SK-N-SH treated with all-trans-retinoic acid at 6 μM for 48 hours (cell line): ENCODE measurements around the gene TMEM9B.
"Not testable (repeated sequence)": the region's sequence is repeated elsewhere in the genome, so short reads cannot be mapped to it uniquely, and the experiment has no call there.

Source experiments
- ARNTL ChIP-seq: fragments of 450-650 bp; formaldehyde crosslinking; IDR thresholded peaks from 2 replicates; pipeline ENCODE4 v1.5.0; 2020; ENCODE audit warnings: low read depth, mild to moderate bottlenecking, moderate library complexity, borderline replicate concordance
- CSDC2 ChIP-seq: fragments of 250-450 bp; sonication (Bioruptor Pico); IDR thresholded peaks from 2 replicates; pipeline ENCODE4 v1.5.0; 2020; ENCODE audit warnings: mild to moderate bottlenecking, moderate library complexity
- ESRRG ChIP-seq: fragments of 250-450 bp; sonication (Bioruptor Pico); IDR thresholded peaks from 2 replicates; pipeline ENCODE4 v1.6.1; 2021; ENCODE audit warnings: mild to moderate bottlenecking
- TCF4 ChIP-seq: fragments of 250-450 bp; sonication (Bioruptor Pico); IDR thresholded peaks from 2 replicates; pipeline ENCODE4 v1.8.0; 2021; ENCODE audit warnings: mild to moderate bottlenecking, moderate library complexity, borderline replicate concordance
- ZFP30 ChIP-seq: fragments of 450-650 bp; formaldehyde crosslinking; IDR thresholded peaks from 2 replicates; pipeline ENCODE4 v1.5.0; 2022; ENCODE audit warnings: mild to moderate bottlenecking, moderate library complexity
- ZNF70 ChIP-seq: fragments of 450-650 bp; formaldehyde crosslinking; IDR thresholded peaks from 2 replicates; pipeline ENCODE4 v1.5.0; 2020; ENCODE audit warnings: mild to moderate bottlenecking, moderate library complexity
- ZNF8 ChIP-seq: fragments of 450-650 bp; formaldehyde crosslinking; IDR thresholded peaks from 2 replicates; pipeline ENCODE4 v1.5.0; 2020; ENCODE audit warnings: mild to moderate bottlenecking, moderate library complexity
- TF ChIP-seq, protein P1 (sequence below): fragments of 250-450 bp; sonication (Bioruptor Pico); IDR thresholded peaks from 2 replicates; pipeline ENCODE4 v1.8.0; 2020; ENCODE audit warnings: mild to moderate bottlenecking, moderate library complexity, borderline replicate concordance
- TF ChIP-seq, protein P2 (sequence below): fragments of 250-450 bp; sonication (Bioruptor Pico); IDR thresholded peaks from 2 replicates; pipeline ENCODE4 v1.5.1; 2021; ENCODE audit warnings: mild to moderate bottlenecking, moderate library complexity
- TF ChIP-seq, protein P3 (sequence below): fragments of 250-450 bp; sonication (Bioruptor Pico); IDR thresholded peaks from 2 replicates; pipeline ENCODE4 v1.5.0; 2020; ENCODE audit warnings: mild to moderate bottlenecking, moderate library complexity
- TF ChIP-seq, protein P4 (sequence below): fragments of 250-450 bp; sonication (Bioruptor Pico); IDR thresholded peaks from 2 replicates; pipeline ENCODE4 v1.5.1; 2020; ENCODE audit warnings: low read depth, mild to moderate bottlenecking, moderate library complexity
- TF ChIP-seq, protein P5 (sequence below): fragments of 250-450 bp; sonication (Bioruptor Pico); IDR thresholded peaks from 2 replicates; pipeline ENCODE4 v1.8.0; 2021; ENCODE audit warnings: low read depth, mild to moderate bottlenecking, moderate library complexity, borderline replicate concordance

DNA sequence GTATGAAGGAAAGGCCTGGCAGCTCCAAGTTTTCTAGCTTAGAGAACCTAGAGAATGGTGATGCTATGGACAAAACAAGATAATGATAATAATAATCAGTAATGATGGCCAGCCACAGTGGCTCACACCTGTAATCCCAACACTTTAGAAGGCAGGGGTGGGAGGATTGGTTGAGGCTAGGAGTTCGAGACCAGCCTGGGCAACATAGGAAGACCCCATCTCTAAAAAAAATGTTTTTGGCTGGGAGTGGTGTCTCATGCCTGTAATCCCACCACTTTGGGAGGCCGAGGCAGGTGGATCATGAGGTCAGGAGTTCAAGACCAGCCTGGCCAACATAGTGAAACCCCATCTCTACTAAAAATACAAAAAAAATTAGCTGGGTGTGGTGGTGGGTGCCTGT lies 28.5 kb downstream of the TMEM9B start:
- not testable (repeated sequence) for TF ChIP-seq TCF4 (CRISPR knock-in tag); ESRRG (CRISPR knock-in tag); CSDC2 (CRISPR knock-in tag); ZNF8 (CRISPR knock-in tag); ZNF70; ARNTL (CRISPR knock-in tag); ZFP30
- TF ChIP-seq, protein P1, sequence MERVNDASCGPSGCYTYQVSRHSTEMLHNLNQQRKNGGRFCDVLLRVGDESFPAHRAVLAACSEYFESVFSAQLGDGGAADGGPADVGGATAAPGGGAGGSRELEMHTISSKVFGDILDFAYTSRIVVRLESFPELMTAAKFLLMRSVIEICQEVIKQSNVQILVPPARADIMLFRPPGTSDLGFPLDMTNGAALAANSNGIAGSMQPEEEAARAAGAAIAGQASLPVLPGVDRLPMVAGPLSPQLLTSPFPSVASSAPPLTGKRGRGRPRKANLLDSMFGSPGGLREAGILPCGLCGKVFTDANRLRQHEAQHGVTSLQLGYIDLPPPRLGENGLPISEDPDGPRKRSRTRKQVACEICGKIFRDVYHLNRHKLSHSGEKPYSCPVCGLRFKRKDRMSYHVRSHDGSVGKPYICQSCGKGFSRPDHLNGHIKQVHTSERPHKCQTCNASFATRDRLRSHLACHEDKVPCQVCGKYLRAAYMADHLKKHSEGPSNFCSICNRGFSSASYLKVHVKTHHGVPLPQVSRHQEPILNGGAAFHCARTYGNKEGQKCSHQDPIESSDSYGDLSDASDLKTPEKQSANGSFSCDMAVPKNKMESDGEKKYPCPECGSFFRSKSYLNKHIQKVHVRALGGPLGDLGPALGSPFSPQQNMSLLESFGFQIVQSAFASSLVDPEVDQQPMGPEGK (CRISPR knock-in tag) = not testable (repeated sequence)
- TF ChIP-seq, protein P2, sequence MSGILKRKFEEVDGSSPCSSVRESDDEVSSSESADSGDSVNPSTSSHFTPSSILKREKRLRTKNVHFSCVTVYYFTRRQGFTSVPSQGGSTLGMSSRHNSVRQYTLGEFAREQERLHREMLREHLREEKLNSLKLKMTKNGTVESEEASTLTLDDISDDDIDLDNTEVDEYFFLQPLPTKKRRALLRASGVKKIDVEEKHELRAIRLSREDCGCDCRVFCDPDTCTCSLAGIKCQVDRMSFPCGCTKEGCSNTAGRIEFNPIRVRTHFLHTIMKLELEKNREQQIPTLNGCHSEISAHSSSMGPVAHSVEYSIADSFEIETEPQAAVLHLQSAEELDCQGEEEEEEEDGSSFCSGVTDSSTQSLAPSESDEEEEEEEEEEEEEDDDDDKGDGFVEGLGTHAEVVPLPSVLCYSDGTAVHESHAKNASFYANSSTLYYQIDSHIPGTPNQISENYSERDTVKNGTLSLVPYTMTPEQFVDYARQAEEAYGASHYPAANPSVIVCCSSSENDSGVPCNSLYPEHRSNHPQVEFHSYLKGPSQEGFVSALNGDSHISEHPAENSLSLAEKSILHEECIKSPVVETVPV = not testable (repeated sequence)
- TF ChIP-seq, protein P3, sequence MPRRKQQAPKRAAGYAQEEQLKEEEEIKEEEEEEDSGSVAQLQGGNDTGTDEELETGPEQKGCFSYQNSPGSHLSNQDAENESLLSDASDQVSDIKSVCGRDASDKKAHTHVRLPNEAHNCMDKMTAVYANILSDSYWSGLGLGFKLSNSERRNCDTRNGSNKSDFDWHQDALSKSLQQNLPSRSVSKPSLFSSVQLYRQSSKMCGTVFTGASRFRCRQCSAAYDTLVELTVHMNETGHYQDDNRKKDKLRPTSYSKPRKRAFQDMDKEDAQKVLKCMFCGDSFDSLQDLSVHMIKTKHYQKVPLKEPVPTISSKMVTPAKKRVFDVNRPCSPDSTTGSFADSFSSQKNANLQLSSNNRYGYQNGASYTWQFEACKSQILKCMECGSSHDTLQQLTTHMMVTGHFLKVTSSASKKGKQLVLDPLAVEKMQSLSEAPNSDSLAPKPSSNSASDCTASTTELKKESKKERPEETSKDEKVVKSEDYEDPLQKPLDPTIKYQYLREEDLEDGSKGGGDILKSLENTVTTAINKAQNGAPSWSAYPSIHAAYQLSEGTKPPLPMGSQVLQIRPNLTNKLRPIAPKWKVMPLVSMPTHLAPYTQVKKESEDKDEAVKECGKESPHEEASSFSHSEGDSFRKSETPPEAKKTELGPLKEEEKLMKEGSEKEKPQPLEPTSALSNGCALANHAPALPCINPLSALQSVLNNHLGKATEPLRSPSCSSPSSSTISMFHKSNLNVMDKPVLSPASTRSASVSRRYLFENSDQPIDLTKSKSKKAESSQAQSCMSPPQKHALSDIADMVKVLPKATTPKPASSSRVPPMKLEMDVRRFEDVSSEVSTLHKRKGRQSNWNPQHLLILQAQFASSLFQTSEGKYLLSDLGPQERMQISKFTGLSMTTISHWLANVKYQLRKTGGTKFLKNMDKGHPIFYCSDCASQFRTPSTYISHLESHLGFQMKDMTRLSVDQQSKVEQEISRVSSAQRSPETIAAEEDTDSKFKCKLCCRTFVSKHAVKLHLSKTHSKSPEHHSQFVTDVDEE (CRISPR knock-in tag) = not testable (repeated sequence)
- TF ChIP-seq, protein P4, sequence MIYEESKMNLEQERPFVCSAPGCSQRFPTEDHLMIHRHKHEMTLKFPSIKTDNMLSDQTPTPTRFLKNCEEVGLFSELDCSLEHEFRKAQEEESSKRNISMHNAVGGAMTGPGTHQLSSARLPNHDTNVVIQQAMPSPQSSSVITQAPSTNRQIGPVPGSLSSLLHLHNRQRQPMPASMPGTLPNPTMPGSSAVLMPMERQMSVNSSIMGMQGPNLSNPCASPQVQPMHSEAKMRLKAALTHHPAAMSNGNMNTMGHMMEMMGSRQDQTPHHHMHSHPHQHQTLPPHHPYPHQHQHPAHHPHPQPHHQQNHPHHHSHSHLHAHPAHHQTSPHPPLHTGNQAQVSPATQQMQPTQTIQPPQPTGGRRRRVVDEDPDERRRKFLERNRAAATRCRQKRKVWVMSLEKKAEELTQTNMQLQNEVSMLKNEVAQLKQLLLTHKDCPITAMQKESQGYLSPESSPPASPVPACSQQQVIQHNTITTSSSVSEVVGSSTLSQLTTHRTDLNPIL (CRISPR knock-in tag) = not testable (repeated sequence)
- TF ChIP-seq, protein P5, sequence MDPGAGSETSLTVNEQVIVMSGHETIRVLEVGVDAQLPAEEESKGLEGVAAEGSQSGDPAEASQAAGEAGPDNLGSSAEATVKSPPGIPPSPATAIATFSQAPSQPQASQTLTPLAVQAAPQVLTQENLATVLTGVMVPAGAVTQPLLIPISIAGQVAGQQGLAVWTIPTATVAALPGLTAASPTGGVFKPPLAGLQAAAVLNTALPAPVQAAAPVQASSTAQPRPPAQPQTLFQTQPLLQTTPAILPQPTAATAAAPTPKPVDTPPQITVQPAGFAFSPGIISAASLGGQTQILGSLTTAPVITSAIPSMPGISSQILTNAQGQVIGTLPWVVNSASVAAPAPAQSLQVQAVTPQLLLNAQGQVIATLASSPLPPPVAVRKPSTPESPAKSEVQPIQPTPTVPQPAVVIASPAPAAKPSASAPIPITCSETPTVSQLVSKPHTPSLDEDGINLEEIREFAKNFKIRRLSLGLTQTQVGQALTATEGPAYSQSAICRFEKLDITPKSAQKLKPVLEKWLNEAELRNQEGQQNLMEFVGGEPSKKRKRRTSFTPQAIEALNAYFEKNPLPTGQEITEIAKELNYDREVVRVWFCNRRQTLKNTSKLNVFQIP = not testable (repeated sequence)
